Transverse colon (tissue), 3 donors: ENCODE measurements around the gene HNRNPR.
A peak's percentile ranks its signal among the peaks of the same experiment; 100 is the strongest.

Experiments used
- CTCF ChIP-seq, 5 experiments: fragments of 200-600 bp in 3 of 5; fragments of 450-650 bp in 2 of 5; sonication (generic) in 3 of 5; IDR thresholded peaks; 1 replicate in 2 of 5; 2 replicates in 3 of 5; pipeline ENCODE4 v1.5.1; 2016 to 2017; ENCODE audit warnings: antibody characterized with exemption in 5 of 5, inconsistent platforms in 3 of 5, mild to moderate bottlenecking in 2 of 5, moderate library complexity in 1 of 5
- POLR2A ChIP-seq: fragments of 450-650 bp; IDR thresholded peaks from one replicate; pipeline ENCODE4 v1.6.1; 2016; ENCODE audit warnings: antibody characterized with exemption, mild to moderate bottlenecking, moderate library complexity

DNA sequence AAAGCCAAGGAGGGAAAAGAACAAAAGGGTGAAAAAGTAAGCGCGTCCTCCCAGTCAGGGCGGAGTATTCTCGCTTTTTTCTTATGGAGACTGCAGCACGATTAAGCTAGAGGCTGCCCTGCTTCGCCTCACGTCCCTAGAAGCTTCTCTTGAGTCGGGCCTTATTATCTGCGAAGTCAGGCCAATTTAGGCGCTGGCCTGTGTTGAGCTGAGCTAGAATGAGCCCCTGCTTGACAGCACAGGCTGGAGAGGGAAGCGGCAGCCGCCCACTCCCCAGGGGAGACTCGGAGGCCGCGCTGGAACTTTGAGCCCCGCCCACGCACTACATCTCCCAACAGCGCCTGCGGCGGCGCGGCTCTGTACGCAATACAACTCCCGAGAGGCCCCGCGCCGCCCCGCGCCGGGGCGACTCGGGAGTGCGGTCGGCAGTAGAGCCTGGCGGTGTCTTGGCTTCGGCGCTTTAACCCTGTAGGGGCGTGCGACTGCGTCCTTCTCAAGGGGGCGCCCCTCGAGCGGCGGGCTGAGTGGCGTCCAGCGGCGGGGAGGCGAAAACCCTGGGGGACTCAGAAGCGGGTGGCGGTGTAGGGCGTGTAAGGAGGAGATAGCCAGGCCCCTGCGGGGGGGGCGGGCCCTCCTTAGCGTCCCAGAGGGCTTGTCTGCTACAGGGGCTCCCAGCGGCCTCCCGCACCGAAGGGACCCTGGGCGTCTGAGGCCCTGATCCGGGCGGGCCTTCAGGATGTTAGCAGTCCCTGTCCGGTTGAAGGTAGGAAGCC lies 24.7 kb upstream of the HNRNPR start:
- peak in 1 of 5 experiments; percentile 26 for TF ChIP-seq CTCF (IDR thresholded peaks at IDR 0.05)
- peak; percentile 91 for TF ChIP-seq POLR2A
